ENCODE results near the gene INCENP.

INCENP gene

GRCh38 chr11:62171261-62171723 is 47.5 kb downstream of the INCENP start:
- DNase-seq (ENCODE audit: low read depth), result peak; percentile 86
- no peak overlapping the region for H3K4me3 ChIP-seq (ENCODE audit: low read depth, low read length)
- TF ChIP-seq CTCF (IDR thresholded peaks at IDR 0.05; ENCODE audit: insufficient read depth, low read depth, low read length, missing control alignments), result peak; percentile 61

- TF ChIP-seq CTCF (IDR thresholded peaks at IDR 0.05; ENCODE audit: insufficient read depth, low read depth, low read length, missing control alignments), result no peak
- no peak for DNase-seq (ENCODE audit: low read depth)
- H3K4me3 ChIP-seq (ENCODE audit: low read depth, low read length), result no peak overlapping the region
These were observed 48.5 kb downstream of the INCENP start for GRCh38 chr11:62172294-62172693.

- no peak for DNase-seq (ENCODE audit: low read depth)
- H3K4me3 ChIP-seq (ENCODE audit: low read depth, low read length), result no peak overlapping the region
- no peak for TF ChIP-seq CTCF (IDR thresholded peaks at IDR 0.05; ENCODE audit: insufficient read depth, low read depth, low read length, missing control alignments)
These were observed 53.0 kb downstream of the INCENP start for GRCh38 chr11:62176766-62177165.

GRCh38 chr11:62179995-62180394 is 56.2 kb downstream of the INCENP start:
- no peak for TF ChIP-seq CTCF (IDR thresholded peaks at IDR 0.05; ENCODE audit: insufficient read depth, low read depth, low read length, missing control alignments)
- no peak for DNase-seq (ENCODE audit: low read depth)
- no peak overlapping the region for H3K4me3 ChIP-seq (ENCODE audit: low read depth, low read length)

GRCh38 chr11:62181097-62181496 is 57.3 kb downstream of the INCENP start:
- no peak overlapping the region for H3K4me3 ChIP-seq (ENCODE audit: low read depth, low read length)
- no peak for DNase-seq (ENCODE audit: low read depth)
- no peak for TF ChIP-seq CTCF (IDR thresholded peaks at IDR 0.05; ENCODE audit: insufficient read depth, low read depth, low read length, missing control alignments)

GRCh38 chr11:62182147-62182891 is 58.5 kb downstream of the INCENP start:
- TF ChIP-seq CTCF (IDR thresholded peaks at IDR 0.05; ENCODE audit: insufficient read depth, low read depth, low read length, missing control alignments), result no peak

GRCh38 chr11:62186195-62186594 is 62.4 kb downstream of the INCENP start:
- no peak overlapping the region for H3K4me3 ChIP-seq (ENCODE audit: low read depth, low read length)
- no peak for DNase-seq (ENCODE audit: low read depth)
- no peak for TF ChIP-seq CTCF (IDR thresholded peaks at IDR 0.05; ENCODE audit: insufficient read depth, low read depth, low read length, missing control alignments)

More at GRCh38 chr11:62182147-62182891, 58.5 kb downstream of the INCENP start:
- no peak overlapping the region for H3K4me3 ChIP-seq (ENCODE audit: low read depth, low read length)
- no peak for DNase-seq (ENCODE audit: low read depth)

Measured in GM12865 (cell line).